HepG2 (cell line): ENCODE results near the gene SS18L1. TPM values are rescaled to one million over a fixed set of nuclear protein-coding genes. Genes with fewer than 3 reads are reported as not detected.

Experiments
- BCL6 ChIP-seq: IDR thresholded peaks from 2 replicates; pipeline ENCODE4 v1.6.1; 2016; ENCODE audit warnings: missing genetic modification reagents, missing compliant biosample characterization
- FOXA3 ChIP-seq: IDR thresholded peaks from 2 replicates; pipeline ENCODE4 v1.6.1; 2016; ENCODE audit warnings: missing genetic modification reagents, missing compliant biosample characterization
- ISL2 ChIP-seq: sonication (generic); formaldehyde crosslinking; IDR thresholded peaks from 2 replicates; pipeline ENCODE4 v1.5.0; 2020; ENCODE audit warnings: missing genetic modification reagents
- KDM1A ChIP-seq: IDR thresholded peaks from 2 replicates; pipeline ENCODE4 v1.6.1; 2016; ENCODE audit warnings: missing compliant biosample characterization
- MAFK ChIP-seq, 2 experiments: IDR thresholded peaks in 1 of 2; conservative IDR thresholded peaks in 1 of 2; 2 replicates each; pipeline ENCODE4 v1.6.1; 2011; ENCODE audit warnings: improper control_type of control experiment in 2 of 2, low read length in 2 of 2
- MIER3 ChIP-seq: IDR thresholded peaks from 2 replicates; pipeline ENCODE4 v1.6.1; 2016; ENCODE audit warnings: missing compliant biosample characterization, borderline replicate concordance
- PATZ1 ChIP-seq: sonication (generic); formaldehyde crosslinking; IDR thresholded peaks from 2 replicates; pipeline ENCODE4 v1.4.0; 2020; ENCODE audit warnings: missing genetic modification reagents
- SKI ChIP-seq: fragments of 450-650 bp; IDR thresholded peaks from one replicate; pipeline ENCODE4 v1.6.1; 2018; ENCODE audit warnings: mild to moderate bottlenecking; ENCODE audit not compliant: partially characterized antibody
- TBX3 ChIP-seq: fragments of 450-650 bp; IDR thresholded peaks from 2 replicates; pipeline ENCODE4 v1.6.1; 2017; ENCODE audit warnings: antibody characterized with exemption, mild to moderate bottlenecking, inconsistent platforms, borderline replicate concordance
- THAP11 ChIP-seq: IDR thresholded peaks from 2 replicates; pipeline ENCODE4 v1.6.1; 2016; ENCODE audit warnings: missing biosample characterization, missing genetic modification reagents
- ZMYM2 ChIP-seq: sonication (generic); formaldehyde crosslinking; IDR thresholded peaks from 2 replicates; pipeline ENCODE4 v1.8.0; 2022; ENCODE audit warnings: mild to moderate bottlenecking, missing genetic modification reagents
- ZNF12 ChIP-seq: sonication (generic); formaldehyde crosslinking; IDR thresholded peaks from 2 replicates; pipeline ENCODE4 v1.5.0; 2020; ENCODE audit warnings: missing genetic modification reagents
- ZNF121 ChIP-seq: sonication (generic); formaldehyde crosslinking; IDR thresholded peaks from 2 replicates; pipeline ENCODE4 v1.5.0; 2020; ENCODE audit warnings: mild to moderate bottlenecking, missing genetic modification reagents
- ZNF235 ChIP-seq: sonication (generic); formaldehyde crosslinking; IDR thresholded peaks from 2 replicates; pipeline ENCODE4 v1.8.1; 2023; ENCODE audit warnings: mild to moderate bottlenecking, missing genetic modification reagents, borderline replicate concordance
- ZNF317 ChIP-seq: sonication (generic); formaldehyde crosslinking; IDR thresholded peaks from 2 replicates; pipeline ENCODE4 v1.5.0; 2020; ENCODE audit warnings: mild to moderate bottlenecking, missing genetic modification reagents
- polyA plus RNA-seq, 8 experiments: library from polyadenylated mRNA; depleted of rRNA in 3 of 8; stranded (reverse) in 7 of 8; unstranded in 1 of 8; fragments of >200 nt; fragmentation: Illumina TruSeq in 4 of 8; extraction: Trizol in 4 of 8; gene quantifications; 2 replicates each; pipeline versions ENCODE4 v1.2.1 to v1.2.3, GENCODE V29; 2011 to 2016; ENCODE audit warnings: low read depth in 4 of 8, missing spikeins in 1 of 8, mixed read lengths in 1 of 8; ENCODE audit not compliant: insufficient read depth in 1 of 8
- total RNA-seq, 5 experiments: library from RNA; depleted of rRNA; stranded (reverse); fragments of >200 nt; fragmentation: Illumina TruSeq; extraction: Trizol; gene quantifications; 2 replicates each; pipeline ENCODE4 v1.2.3, GENCODE V29; 2016; ENCODE audit warnings: low read depth in 1 of 5

SS18L1 gene
- total and polyA plus RNA-seq, 2 of the 13 experiments (the other 11 are each of a cell fraction or from before 2014, with no cell fraction given), result 17.8 to 27.6 TPM

DNA sequence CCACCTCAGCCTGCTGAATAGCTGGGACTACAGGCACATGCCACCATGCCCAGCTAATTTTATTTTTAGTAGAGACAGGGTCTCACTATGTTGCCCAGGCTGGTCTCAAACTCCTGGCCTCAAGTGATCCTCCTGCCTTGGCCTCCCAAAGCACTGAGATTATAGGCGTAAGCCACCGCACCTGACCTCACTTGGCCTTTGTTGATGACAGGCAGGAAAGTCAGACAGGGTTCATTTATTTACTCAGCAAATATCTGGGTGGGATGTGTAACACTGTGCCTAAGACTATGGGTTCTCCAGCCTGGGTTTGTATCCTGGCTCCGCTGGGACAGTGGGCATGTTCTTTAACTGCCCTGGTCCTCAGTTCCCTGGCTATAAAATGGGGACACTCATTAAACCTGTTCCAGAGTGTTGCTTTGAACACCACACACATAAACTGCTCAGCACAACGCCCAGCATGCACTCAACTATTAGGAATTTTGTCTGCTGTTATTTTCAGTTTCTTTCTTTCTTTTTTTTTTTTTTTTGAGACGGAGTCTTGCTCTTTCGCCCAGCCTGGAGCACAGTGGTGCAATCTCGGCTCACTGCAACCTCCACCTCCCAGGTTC, 27.7 kb upstream of the SS18L1 start (continued):
- peak; percentile 67; the same call in 1 of the 2 replicates for TF ChIP-seq MIER3
- peak; percentile 51; the same call in 1 of the 2 replicates for TF ChIP-seq ZNF12 (CRISPR knock-in tag)
- peak; percentile 91 for TF ChIP-seq ZMYM2 (CRISPR knock-in tag)
- TF ChIP-seq BCL6 (CRISPR knock-in tag), result peak; percentile 52
- peak in 1 of 2 experiments; percentile 39; a peak in 3 of 4 replicates for TF ChIP-seq MAFK (conservative IDR thresholded peaks at IDR 0.05 in 1 of 2, IDR thresholded peaks at IDR 0.05 in 1 of 2; ENCODE audit: low read length in 2 of 2)
- peak; percentile 28; the same call in 1 of the 2 replicates for TF ChIP-seq THAP11
- peak; percentile 21; the same call in 1 of the 2 replicates for TF ChIP-seq PATZ1 (CRISPR knock-in tag)
- TF ChIP-seq TBX3, result peak; percentile 42; the same call in 1 of the 2 replicates
- TF ChIP-seq ZNF235 (CRISPR knock-in tag), result 0 out of 2 replicates have a peak, but pooled peaks have one; percentile 12
- TF ChIP-seq ZNF317, result 0 out of 2 replicates have a peak, but pooled peaks have one; percentile 15
- TF ChIP-seq KDM1A (CRISPR knock-in tag), result peak; percentile 96
- peak; percentile 96 for TF ChIP-seq ZNF121 (CRISPR knock-in tag)
- TF ChIP-seq ISL2, result 0 out of 2 replicates have a peak, but pooled peaks have one; percentile 19
- peak; percentile 90 for TF ChIP-seq FOXA3 (CRISPR knock-in tag)
- TF ChIP-seq SKI, result peak; percentile 52
- TF ChIP-seq, all 625 proteins: peak for 86; not testable (repeated sequence) for 539
